Measurements from ENCODE around the gene ROPN1.
"Not testable (repeated sequence)": the region's sequence is repeated elsewhere in the genome, so short reads cannot be mapped to it uniquely, and the experiment has no call there.

Gene ROPN1

DNA sequence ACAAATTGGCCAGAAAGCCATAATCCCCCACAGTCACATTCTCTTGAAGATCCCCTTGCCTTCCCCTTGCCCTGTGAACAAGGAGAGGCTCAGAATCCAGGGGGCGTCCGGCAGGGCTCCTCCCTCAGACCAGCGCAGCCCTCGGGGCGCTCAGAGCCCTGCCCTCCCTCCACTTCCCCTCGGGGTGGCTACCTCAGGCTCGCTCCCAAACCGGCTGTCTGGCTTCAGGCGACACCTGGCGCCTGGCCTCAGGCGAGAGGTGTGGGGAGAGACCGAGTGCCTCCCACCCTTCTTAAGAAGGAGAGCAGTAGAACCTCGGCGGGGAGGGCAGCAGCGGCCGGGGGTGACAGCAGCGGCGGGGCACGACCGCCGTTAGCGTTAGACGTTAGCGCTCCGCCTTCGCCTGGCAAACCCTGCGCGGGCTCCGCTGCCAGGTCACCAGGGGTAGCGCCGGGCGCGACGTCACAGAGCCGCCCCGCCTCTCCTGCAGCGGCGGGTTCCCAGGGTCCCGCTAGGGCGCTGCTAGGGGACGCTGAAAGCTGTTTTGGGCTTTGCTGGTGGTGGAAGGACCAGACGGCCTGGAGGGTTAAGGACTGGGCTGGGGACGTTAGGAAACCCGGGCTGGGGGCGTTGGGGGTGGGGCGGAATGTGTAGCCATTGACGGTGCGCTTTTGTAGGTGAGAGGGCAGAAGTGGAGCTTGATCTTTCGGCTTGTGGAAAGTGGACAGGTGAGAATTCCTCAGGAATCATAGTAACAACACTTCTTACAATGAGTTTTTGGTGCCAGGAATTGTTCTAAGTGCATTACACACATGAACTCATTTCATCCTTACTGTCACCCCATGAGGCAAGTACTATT, at the start of gene ROPN1:
TSS of gene ROPN1 (minus strand) at position 395 of the 859 bp plus-strand sequence. CDS start 11,643 bp downstream, outside the sequence.
- not testable (repeated sequence) for DNase-seq

DNA sequence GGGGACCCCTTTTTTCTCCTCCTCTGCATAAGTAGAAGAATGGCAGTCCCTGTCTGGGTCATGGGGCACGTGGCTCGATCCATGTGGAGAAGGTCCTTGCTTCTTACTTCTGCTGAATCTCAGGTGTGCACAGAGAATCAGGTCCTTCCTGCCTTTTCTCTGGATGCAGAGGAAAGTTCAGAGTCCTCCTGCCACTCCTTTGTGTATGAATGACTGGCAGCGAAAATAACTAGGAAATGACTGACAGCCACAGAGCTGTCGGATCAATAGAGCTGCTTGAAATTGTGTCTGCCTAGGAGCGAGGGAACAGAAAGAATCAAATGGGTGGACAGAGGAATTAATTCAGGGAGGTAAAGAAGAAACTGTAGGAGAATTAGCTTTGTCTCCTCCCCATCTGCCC, 49.6 kb upstream of the ROPN1 start:
- no peak for DNase-seq

DNA sequence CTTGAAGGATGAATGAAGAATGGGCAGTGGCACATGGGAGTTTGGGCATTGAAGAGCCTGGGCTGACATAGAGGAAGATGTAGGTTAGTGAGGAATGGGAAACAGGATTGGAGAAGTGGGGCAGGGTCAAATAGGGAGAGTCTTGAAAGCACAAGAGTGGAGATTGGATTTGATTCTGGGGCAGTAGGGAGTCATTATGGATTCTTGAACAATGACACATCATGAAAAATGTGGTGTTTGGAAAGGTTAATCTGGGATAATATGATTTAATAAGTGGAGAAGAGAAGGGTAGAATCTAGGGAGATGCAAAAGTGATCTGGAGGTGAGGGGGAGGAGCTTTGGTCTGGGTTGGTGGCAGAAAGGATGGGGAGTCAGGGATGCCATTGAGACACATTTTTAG, 45.4 kb upstream of the ROPN1 start:
- no peak for DNase-seq

DNA sequence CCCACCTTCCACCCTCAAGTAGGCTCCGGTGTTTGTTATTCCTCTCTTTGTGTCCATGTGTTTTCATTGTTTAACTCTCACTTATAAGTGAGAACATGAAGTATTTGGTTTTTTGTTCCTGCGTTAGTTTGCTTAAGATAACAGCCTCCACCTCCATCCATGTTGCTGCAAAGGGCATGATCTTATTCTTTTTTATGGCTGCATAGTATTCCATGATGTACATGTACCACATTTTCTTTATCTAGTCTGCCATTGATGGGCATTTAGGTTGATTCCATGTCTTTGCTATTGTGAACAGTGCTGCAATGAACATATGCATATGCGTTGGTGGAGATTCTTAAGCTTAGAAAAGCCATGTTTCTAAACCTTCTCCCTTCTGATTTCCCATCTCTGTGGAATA, 44.3 kb upstream of the ROPN1 start:
- not testable (repeated sequence) for DNase-seq

DNA sequence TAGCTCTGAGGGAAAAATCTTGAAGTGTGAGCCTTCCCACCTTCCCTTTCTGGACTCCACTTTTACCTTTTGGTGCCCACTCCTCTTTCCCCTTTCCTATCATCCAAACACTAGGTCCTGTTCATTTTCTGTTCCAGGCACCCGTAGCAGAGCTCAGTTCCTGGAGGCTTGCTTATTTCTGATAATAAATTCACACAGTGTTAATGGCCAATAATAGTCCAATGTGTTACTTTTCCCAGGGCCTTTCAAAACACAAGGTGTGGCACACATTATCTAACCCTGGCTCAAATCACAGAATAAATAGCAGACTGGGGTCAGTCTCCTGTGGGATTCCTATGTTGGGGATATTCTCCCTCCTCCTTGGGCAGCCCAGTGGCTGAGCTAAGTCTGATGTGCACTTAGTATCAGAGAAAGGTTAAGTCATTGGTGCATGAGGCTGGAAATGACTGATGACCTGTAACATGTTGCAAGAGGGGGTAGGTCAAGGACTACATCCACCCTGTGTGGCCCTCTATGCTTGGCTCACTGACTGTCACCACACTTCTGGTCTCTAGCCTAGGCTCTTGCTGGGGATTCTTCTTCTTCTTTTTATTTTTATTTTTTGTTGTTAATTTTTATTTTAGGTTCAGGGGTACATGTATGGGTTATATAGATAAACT, 43.7 kb upstream of the ROPN1 start:
- DNase-seq = no peak

DNA sequence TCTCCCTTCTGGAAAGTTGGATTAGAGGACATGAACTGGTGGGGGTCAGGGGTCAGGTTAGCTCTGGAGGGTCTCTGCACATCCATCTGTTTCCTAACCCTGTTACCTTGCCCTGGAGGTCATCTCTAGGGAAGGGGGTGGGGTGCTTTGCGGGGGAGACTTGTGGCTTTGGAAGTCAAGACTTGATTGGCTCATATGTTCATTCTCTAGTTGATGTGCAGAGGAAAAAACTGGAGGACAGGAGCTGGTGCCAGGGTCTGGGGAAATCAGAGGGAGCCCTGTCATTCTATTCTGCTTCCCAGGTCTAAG, 42.9 kb upstream of the ROPN1 start:
- DNase-seq = no peak

DNA sequence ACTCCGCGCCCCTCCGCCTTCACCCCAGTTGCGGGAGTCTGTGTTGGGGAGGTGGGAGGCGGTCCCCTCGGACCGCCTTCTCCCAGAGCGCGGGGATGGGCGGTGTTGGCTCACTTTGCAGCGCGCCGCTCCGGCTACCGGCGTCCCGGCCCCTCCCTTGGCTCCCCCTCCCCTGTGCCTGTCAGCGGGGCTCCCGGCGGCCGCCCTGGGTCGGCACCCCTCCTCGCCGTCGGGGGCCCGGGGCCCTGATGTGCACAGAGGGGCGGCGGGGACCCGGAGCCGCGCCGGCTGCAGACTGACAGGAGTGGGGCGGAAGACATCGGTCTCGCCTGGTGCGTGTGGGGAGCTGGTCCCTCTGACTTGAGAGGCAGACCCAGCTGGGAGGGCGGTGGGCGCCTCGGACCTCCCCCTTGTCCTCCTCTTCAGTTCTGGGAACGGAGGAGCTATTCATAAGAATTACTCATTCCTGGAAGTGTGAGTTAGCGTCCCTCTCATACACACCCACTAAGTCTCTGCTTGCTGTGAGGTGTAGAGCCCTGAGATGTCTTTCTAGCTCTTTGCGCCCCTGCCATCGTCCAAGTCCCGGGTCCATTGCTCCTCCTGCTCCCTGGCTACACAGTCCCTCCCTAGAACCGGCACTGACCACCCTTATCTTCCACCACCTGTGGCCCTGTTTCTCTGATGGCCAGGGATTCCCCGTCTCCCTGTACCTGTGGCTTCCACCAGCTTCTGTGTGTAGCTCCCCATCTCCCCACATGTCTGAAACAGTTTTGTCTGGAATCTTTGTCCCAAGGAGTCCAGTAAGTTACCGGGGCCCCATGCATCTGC, 42.3 kb upstream of the ROPN1 start:
- DNase-seq = peak; percentile 67

DNA sequence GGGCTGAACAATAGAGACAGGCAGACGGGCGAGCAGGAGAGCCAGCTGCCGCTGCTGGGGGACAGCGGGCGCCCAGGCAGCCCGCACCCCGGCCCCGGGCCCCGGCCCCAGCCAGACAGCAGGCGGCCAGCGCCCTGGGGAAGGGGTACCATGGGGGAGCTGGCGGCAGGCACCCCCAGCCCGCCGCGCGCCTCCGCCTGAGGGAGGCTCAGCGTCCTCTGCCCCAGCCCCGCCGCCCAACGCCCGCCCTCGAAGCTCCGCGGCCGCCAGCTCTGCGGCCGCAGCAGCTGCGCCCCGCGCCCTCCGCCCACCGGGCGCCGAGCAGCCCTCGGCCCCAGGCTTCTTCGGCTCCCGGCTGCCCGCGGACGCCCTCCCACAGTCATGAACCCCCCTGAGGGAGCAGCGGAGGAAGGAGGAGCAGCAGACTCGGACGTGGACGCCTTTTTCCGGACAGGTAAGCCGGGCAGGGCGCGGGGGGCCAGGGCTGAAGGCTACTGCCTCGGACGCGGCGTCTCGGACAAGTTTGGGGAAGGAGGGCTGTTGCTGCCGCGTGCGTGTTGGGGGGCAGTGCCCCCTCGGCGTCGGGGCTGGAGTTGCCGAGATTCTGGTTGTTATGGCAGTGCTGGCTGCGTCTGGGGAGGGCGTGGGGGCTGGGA, 41.6 kb upstream of the ROPN1 start, which contains the start of gene KALRN:
TSS of gene KALRN (plus strand) at position 10 of the 656 bp plus-strand sequence.
- DNase-seq = no peak

DNA sequence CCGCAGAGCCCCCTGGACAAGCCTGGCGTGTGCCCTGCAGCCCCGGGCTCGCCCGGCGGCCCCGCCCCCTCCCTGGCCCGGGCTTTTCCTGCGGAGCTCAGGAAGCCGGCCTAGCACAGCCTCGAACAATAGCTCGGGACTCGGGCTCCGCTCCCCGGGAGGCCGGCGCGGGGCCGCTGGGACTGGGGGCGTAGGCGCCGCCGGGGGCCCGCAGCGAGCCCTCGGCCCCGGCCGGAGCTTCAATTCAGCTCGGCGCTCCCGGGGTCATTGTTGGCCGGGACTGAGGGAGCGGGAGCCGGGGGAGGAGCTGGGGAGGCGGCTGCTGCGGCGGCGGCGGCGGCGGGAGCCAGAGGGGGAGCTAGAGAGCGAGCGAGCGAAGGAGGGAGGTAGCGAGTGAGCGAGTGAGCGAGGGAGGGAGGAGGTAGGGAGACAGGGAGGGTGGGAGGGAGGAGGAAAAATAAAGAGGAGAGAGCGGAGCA, 41.0 kb upstream of the ROPN1 start:
- DNase-seq = peak; percentile 95

DNA sequence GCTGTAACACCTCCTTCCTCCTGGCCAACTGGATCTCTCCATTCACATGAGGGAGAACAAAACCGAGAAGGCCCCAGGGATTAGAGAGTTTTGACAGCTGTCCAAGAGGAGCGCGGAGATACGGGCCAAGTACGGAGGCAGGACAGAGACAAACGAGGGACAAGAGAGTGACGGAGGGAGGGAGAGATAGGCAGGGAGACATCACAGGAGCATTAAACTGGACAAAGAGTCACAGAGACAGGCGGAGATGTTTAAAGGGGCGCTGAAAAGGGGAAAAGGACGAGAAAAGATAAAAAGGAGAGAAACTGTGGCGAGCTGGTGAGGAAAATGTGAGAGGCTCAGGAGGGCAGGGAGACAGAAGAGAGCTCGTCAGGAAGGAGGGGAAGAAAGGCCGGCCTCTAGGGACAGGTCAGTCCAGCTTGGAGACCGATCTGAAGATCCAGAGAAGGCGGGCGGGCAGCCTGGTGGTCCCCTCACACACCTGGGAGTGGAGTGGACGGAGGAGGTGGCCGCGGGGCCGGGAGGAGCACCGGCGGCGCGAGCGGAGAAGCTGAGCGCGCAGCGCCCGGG, 40.5 kb upstream of the ROPN1 start:
- peak; percentile 55 for DNase-seq

DNA sequence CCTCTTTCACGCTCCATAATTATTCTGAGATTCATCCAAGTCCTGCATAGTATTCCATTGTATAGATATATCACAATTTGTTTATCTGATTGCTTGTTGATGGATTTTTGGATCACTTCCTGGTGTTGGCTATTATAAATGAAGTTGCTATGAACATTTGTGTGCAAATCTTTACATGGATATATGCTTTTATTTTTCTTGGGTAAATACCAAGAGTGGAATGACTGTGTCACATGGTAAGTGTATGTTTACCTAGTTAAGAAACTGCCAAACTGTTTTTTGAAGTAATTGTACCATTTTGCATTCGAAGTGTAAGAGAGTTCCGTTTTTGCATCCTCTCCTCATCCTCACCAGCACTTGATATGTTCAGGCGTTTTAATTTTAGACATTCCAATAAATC, 34.6 kb upstream of the ROPN1 start:
- DNase-seq = no peak

DNA sequence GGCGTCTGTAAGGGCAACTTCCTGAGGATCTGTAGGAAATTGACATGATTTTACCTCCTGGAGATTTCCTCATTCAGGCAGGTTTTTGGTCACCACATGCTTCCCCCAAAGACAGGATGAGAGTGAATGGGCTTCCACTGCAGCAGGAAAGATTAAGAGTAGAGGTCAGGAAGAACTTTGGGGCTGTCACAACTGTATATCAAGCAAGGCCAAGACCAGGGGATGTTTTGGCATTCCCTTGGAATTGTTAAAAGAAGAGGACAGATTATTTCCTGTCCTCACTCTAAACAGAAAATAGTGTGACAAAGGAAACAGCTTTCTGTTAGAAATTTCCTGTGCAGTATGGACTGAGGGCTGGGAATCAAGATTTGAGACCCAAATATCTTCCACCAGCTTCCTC, 31.6 kb upstream of the ROPN1 start:
- DNase-seq = not testable (repeated sequence)

DNA sequence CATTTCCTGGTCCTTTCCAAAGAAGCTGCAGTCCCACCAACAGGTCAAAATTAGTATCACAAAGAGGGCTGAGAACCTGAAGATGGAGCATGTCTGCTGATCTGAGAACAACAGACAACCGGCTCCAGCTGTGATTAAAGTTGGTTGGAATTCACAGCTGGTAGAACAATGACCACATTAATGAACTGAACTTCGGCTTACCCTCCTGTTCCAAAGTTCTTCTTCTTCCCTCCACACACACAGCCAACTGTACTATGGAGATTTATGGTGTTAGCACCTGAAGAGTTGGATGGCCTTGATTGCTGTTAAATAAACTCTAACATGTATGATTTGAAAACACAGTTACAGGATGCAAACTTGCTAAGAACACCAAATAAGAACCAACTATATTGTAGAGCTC, 27.4 kb upstream of the ROPN1 start:
- DNase-seq = no peak

DNA sequence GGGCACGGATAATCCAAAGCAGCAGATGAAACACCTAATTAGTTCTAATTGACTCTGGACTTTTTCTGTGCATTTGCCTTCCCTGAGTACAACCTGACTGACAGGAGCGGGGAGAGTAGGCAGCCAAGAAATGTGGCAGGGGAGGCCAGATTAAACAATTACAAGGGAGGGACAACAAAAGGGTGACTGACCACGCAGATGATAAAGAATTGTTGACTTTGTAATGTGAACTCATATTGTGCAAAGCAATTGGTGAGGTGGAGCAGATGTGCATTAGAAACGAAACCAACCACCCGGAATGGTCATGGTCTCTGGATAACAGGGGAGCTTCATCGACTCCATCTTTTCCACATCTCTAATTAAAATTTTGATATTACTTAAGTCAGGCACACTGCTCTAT, 25.6 kb upstream of the ROPN1 start:
- not testable (repeated sequence) for DNase-seq

DNA sequence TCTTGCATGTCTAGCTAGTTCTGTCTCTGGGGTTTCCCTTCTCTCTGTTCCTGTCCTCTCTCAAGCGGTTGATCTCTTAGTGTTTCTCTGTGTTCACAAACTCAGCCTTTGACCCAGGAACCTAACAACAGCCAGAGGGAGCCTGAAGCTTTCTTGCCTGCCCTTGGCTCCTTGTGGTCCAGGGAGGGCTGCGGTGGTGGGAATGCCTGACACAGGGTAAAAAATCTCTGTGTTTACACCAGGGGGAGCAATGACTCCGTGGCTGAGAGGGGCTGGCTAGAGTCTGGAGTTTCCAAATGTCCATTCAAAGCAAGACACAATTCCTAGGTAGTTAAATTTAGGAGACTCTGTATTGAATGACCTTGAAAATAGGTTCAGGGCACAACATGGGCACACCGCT, 24.6 kb upstream of the ROPN1 start:
- peak; percentile 65 for DNase-seq

DNA sequence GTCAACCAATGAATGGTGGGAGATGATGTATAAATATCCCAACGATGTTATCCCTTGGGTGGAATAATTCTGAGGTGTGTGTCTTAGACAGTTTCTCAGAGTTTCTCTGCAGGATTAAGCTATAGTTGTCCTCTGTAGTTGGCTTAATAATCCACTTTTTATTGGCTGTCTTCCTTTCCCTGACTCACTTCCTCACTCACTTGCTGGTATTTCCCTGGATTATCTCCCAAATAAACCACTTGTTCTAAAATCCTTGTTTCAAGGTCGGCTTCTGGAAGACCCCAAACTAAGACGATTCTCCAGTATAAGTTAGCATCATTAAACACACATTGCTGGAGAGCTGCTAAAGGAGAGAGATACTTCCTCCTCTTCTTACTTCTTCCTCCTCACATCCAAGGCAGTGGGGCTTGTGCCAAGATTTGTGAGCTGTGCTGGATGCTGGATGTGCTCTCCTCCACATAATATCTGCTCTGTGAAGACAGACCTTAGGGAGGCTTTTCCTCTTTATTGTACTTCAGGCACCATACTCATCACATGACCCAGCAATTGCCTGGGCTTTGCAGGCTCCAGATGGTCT, 22.5 kb upstream of the ROPN1 start:
- DNase-seq = no peak

DNA sequence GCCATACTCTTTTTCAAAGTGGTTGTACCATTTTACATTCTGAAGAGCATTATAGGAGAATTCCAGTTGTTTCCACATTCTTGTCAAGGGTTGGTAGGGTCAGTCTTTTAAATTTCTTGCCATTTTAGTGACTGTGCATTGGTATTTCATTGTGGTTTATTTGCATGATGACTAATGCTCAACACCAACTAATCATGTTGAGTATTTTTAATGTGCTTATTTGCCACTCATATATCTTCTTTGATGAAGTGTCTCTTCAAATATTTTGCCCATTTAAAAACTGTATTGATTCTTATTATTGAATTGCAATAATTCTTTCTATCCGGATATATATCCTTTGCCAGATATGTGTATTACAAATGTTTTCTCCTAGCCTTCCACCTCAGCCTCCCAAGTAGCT, 16.4 kb upstream of the ROPN1 start:
- DNase-seq = not testable (repeated sequence)

DNA sequence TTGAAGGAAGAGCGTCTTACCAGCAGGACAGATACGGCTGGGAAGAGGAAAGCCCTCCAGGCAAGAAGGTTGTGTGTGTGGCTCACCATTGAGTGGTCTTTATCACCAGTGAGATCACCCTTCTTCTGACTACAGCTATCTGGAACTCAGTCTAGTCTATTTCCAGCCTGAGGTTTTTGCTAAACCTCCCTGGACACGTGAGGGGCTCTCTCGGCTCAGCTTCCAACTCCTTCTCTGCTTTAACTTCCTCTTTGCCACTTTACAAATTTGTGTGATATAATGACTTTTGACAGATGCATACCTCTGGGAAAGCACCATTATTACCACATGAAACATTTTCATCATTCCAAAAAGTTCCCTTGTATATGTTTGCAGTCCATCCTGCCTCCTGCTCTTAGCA, 15.3 kb upstream of the ROPN1 start:
- no peak for DNase-seq

DNA sequence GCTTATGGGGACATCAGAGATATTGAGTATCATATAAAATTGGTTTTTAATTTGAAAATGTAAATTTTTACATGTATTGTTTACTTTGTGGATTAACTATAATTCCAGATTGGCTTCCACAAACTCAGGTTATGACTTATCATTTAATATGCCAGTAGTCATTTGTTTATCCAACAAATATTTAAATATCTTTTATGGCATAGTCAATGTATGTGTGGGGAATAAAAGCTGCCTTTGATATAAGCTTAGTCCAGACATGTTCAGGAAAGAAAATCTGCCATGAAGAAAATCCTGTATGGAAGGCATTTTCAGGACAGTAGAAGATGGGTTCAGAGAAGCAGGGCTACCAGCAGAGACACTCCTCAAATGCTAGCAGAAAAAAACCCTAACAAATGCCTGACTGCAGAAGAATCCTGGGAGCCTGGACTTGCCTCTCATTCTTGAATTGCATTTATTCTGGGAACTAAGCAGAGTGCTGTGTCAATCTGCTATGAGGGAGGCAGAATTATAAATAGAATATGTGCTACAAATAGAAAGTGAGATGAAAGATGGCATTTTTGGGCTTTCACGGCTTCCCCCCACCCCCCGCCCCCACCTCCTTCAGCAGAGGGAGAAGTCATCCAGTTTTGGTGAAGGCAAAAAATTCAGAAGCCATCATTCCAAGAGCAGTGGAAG, 10.6 kb upstream of the ROPN1 start:
- DNase-seq = not testable (repeated sequence)

DNA sequence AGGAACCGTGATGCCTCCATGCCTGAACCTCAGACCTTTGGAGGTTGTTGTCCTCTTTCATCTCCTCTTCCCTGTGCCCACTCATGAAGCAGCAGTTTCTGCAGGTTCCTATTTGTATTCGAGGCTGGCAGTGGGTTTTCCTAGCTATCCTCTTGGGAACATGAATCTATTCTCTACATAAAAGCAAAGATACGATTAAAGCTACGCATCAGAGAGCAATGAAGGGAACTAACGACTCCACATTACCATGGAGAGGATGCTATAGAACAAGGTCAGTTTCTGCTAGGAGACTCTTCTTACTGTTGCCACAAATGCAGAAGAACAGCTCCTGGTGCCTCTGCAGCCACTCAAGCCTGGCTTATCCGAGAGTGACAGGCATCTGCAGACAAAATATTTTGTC, 9.4 kb upstream of the ROPN1 start:
- not testable (repeated sequence) for DNase-seq

DNA sequence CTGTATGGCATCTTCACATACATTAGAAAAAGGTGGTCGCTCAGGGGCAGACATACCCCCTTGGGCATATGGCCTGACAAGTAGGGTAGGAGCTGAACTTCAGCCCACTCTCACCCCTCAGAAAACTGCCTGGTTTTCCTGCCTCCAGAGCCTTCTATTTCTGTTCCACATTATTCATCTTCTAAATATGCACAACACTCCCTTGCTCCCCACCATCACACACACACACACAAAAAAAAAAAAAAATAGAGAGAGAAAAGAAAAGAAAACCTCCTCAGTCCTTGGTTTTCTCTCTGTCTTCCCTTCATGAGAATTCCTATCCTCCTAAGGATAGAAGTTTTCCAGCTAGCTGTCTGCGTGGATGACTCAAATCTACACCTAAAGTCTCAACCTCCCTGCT, 5.6 kb upstream of the ROPN1 start:
- DNase-seq = no peak
